Activated CD8-positive, alpha-beta T cell treated with anti-CD3 and anti-CD28 coated beads for 36 hours (primary cell): Measurements from ENCODE around the gene DAPK2. TPM values are rescaled to one million over a fixed set of nuclear protein-coding genes. Genes with fewer than 3 reads are reported as not detected.

Experiments used
- ATAC-seq: fragments of 200-7000 bp; cut with Tn5 transposase; one replicate; pipeline ENCODE4 v1.10.0; 2021; ENCODE audit warnings: mild to moderate bottlenecking, moderate library complexity
- CTCF ChIA-PET: fragments of 350-600 bp; sonication (Branson Sonifier 250); formaldehyde crosslinking; loops from one replicate; lab custom pipeline; 2021; ENCODE audit warnings: antibody characterized with exemption; lab: Charles Lee
- POLR2A ChIA-PET: fragments of 350-600 bp; sonication (Branson Sonifier 250); formaldehyde crosslinking; loops from one replicate; lab custom pipeline; 2021; ENCODE audit warnings: antibody characterized with exemption; lab: Charles Lee
- DNase-seq: peaks from one replicate; pipeline ENCODE4 v3.0.0-alpha.2; 2020
- H3K27ac Mint-ChIP-seq: one replicate; pipeline ENCODE4 v1.8.0; 2021; ENCODE audit warnings: mild to moderate bottlenecking, mixed read lengths
- H3K27me3 Mint-ChIP-seq: one replicate; pipeline ENCODE4 v1.8.0; 2021; ENCODE audit warnings: mixed read lengths
- H3K36me3 Mint-ChIP-seq: one replicate; pipeline ENCODE4 v1.8.0; 2021; ENCODE audit warnings: low read depth, mixed read lengths
- H3K4me1 Mint-ChIP-seq: one replicate; pipeline ENCODE4 v1.8.0; 2021; ENCODE audit warnings: low read depth, mixed read lengths
- H3K4me3 Mint-ChIP-seq: one replicate; pipeline ENCODE4 v1.8.0; 2021; ENCODE audit warnings: mild to moderate bottlenecking, moderate library complexity, mixed read lengths
- H3K9me3 Mint-ChIP-seq: one replicate; pipeline ENCODE4 v1.8.0; 2021; ENCODE audit warnings: mixed read lengths
- CTCF ChIP-seq: fragments of 200-600 bp; IDR thresholded peaks from one replicate; pipeline ENCODE4 v1.8.0; 2022; ENCODE audit warnings: antibody characterized with exemption, mild to moderate bottlenecking
- intact Hi-C: fragments of 100-400 bp; cut with micrococcal nuclease; formaldehyde crosslinking; loops from one replicate; pipeline ENCODE4 v1.10.0; 2022
- microRNA-seq: library from miRNA; unstranded; fragments of <30 nt; microRNA quantifications from one replicate; pipeline ENCODE4 v1.2.0, GENCODE V29; 2022; ENCODE audit warnings: borderline microRNAs expressed, borderline replicate concordance
- total RNA-seq, 2 experiments: library from RNA; stranded (reverse); gene quantifications; one replicate each; pipeline ENCODE4 v1.2.3, GENCODE V29; 2021

The DAPK2 gene
- total RNA-seq, 2 experiments from 2014 or later: 1.2 to 1.5 TPM

- Mint-ChIP-seq H3K27me3 (no peaks in the 10 kb centered on the region), H3K27ac (peak overlapping the region; percentile 85), H3K9me3 (no peaks in the 10 kb centered on the region), H3K36me3 (no peaks in the 10 kb centered on the region), H3K4me1 (peaks cover 35% of the 10 kb centered on the region), H3K4me3 (no peak overlapping the region)
- intact Hi-C loops: no loop called here
- CTCF ChIA-PET: interaction anchor here (0.6 to 4.3 kb wide), 4 partner anchors 22 to 203 kb away, joined by 3 to 24 read pairs (median 7); no protein-coding TSS in a partner anchor
- POLR2A ChIA-PET: interaction anchor here (1.2 to 1.5 kb wide), 2 partner anchors 9 to 32 kb away, joined by 4 to 10 read pairs; no protein-coding TSS in a partner anchor
- DNase-seq: peak; percentile 78
- TF ChIP-seq CTCF: no peak
- ATAC-seq: peak; percentile 74
Measured at GRCh38 chr15:63860155-63860554, 186.1 kb downstream of the DAPK2 start.

DNA sequence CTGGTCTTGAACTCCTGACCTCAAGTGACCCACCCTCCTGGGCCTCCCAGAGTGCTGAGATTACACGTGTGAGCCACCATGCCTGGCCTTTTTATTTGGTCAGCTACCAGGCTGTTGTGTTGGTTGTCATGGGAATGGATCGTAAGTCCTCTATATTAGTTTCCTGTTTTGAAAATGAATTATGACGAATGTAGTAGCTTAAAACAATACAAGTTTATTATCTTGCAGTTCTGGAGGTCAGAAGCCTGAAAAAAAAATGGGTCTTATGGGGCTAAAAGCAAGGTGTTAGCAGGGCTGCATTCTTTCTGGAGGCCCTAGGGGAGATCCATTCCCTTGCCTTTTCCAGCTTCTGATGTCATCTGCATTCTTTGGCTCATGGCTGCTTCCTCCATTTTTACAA lies 187.4 kb downstream of the DAPK2 start:
- no peak for TF ChIP-seq CTCF
- Mint-ChIP-seq H3K4me3 (no peak overlapping the region), H3K27me3 (no peaks in the 10 kb centered on the region), H3K9me3 (no peaks in the 10 kb centered on the region), H3K27ac (peak overlapping the region; percentile 62), H3K4me1 (peaks cover 38% of the 10 kb centered on the region), H3K36me3 (no peaks in the 10 kb centered on the region)
- ChIA-PET CTCF (interaction anchor here (1.2 to 4.3 kb wide), 4 partner anchors 10 to 70 kb away, joined by 3 to 24 read pairs (median 7); no protein-coding TSS in a partner anchor), POLR2A (interaction anchor here (0.6 to 1.1 kb wide), 3 partner anchors 10 to 74 kb away, joined by 3 read pairs; no protein-coding TSS in a partner anchor)
- ATAC-seq (no peak), DNase-seq (no peak)
- intact Hi-C loops: no loop called here

GRCh38 chr15:63858448-63858847 lies 187.8 kb downstream of the DAPK2 start:
- H3K4me1 Mint-ChIP-seq: peaks cover 38% of the 10 kb centered on the region
- CTCF ChIA-PET: interaction anchor here (0.9 to 4.3 kb wide), 5 partner anchors 9 to 70 kb away, joined by 3 to 24 read pairs (median 4); no protein-coding TSS in a partner anchor
- peak overlapping the region; percentile 62 for H3K27ac Mint-ChIP-seq
- H3K27me3 Mint-ChIP-seq: no peaks in the 10 kb centered on the region
- TF ChIP-seq CTCF: no peak
- ATAC-seq (no peak), DNase-seq (no peak)
- POLR2A ChIA-PET: interaction anchor here (0.9 to 1.1 kb wide), 2 partner anchors 10 to 73 kb away, joined by 3 read pairs; no protein-coding TSS in a partner anchor
- H3K4me3 Mint-ChIP-seq: no peak overlapping the region
- H3K36me3 Mint-ChIP-seq: no peaks in the 10 kb centered on the region
- H3K9me3 Mint-ChIP-seq: no peaks in the 10 kb centered on the region
- intact Hi-C loops: no loop called here

DNA sequence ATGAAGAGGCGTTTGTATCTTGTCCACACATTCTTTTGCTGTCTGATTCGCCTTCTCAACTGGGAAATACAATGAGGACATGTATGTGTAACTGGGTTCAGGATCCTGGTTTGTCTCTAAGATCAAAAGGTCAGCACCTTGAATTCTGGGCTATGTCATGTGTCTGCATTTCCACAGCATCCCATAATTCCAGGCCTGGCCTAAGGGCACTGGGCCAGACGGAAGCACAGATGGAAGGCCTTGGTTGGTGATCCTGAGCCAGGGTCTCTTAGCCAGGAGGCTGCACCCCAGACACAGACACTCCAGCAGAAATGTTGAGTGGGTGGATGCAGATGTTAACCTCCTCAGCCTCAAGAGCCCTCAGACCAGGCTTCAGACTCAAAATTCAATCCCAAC lies 188.8 kb downstream of the DAPK2 start:
- Mint-ChIP-seq H3K36me3 (no peaks in the 10 kb centered on the region), H3K4me3 (no peak overlapping the region), H3K27ac (no peak overlapping the region), H3K27me3 (no peaks in the 10 kb centered on the region), H3K4me1 (peaks cover 36% of the 10 kb centered on the region), H3K9me3 (no peaks in the 10 kb centered on the region)
- DNase-seq (no peak), ATAC-seq (no peak)
- intact Hi-C loops: no loop called here
- ChIA-PET POLR2A (interaction anchor here (1.1 kb wide), 1 partner anchor 9 kb away, joined by 3 read pairs; no protein-coding TSS in a partner anchor), CTCF (interaction anchor here (4.3 kb wide), 1 partner anchor 34 kb away, joined by 24 read pairs; no protein-coding TSS in a partner anchor)
- no peak for TF ChIP-seq CTCF

Small RNA genes within 50 kb of the gene (microRNA-seq; reads per million reads assigned to microRNA genes)
- gene MIR422A: not detected

Other genes with a start within 250 kb of the DAPK2 start
- gene HERC1, start 212.5 kb downstream of the DAPK2 start, total RNA-seq: 10 to 100 TPM; 56.7 to 70.5 TPM
- gene CIAO2A, start 47.4 kb upstream of the DAPK2 start, total RNA-seq: 10 to 100 TPM; 88.3 to 99.4 TPM
- gene SNX1, start 49.5 kb upstream of the DAPK2 start, total RNA-seq: 10 to 100 TPM; 75.6 to 80.1 TPM
- gene SNX22, start 105.2 kb upstream of the DAPK2 start, total RNA-seq: 1 to 10 TPM; 1.6 to 1.8 TPM
- gene PPIB, start 116.5 kb upstream of the DAPK2 start, total RNA-seq: 100 to 1,000 TPM; 223 to 227 TPM